GM18508 (cell line): ENCODE results near the gene DMKN.

Experiments used
- ATAC-seq: cut with Tn5 transposase; IDR thresholded peaks from one replicate; pipeline ENCODE4 v1.9.1; 2021; ENCODE audit warnings: moderate number of reproducible peaks; ENCODE audit not compliant: insufficient read depth, unreplicated experiment

The DMKN gene

GRCh38 chr19:35528218-35529038 is 15.0 kb upstream of the DMKN start, which contains the start of gene SBSN:
TSS of gene SBSN (minus strand) at chr19:35528311. CDS start at chr19:35528281, 30 bp downstream.
- ATAC-seq = no peak

GRCh38 chr19:35525873-35526272 is 12.4 kb upstream of the DMKN start:
- no peak for ATAC-seq

- ATAC-seq = no peak
These were observed 10.9 kb upstream of the DMKN start for GRCh38 chr19:35524181-35524837.

GRCh38 chr19:35522745-35523327 is 9.4 kb upstream of the DMKN start:
- no peak for ATAC-seq

- no peak for ATAC-seq
These were observed 7.8 kb upstream of the DMKN start for GRCh38 chr19:35521124-35521743.

DNA sequence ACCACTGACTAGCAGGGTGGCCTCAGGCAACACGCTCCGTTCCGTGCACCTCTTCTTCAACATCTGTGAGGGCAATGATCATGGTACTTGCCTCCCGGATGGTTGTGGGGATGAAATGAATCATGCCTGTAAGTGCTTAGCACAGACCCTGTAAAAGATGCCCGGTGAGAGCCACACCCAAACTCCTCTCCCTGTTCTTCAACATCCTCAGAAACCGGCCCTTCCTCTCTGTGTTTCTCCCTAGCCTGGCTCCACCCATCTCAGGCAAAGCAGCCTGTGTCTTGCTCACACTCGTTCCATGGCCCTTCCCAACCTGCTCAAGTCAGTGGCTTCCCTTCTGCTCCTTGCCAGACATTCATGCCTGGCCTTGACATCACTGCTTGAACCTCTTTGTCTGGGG is 5.8 kb upstream of the DMKN start:
- ATAC-seq = no peak

DNA sequence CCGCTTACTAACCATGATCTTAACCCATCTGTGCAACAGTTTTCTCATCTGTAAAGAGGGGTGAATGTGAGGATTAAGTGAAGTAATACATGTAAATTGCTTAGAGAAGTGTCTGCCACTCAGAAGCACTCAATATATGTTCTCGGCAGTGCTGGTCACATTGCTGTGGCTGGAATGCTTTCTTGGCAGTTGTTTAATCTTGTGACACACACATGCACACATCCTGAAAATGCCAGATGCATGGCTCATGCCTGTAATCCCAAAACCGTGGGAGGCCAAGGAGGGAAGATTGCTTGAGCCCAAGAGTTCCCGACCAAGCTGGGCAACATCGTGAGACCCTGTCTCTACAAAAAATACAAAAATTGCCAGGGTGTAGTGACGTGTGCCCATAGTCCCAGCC is 4.9 kb upstream of the DMKN start:
- no peak for ATAC-seq

DNA sequence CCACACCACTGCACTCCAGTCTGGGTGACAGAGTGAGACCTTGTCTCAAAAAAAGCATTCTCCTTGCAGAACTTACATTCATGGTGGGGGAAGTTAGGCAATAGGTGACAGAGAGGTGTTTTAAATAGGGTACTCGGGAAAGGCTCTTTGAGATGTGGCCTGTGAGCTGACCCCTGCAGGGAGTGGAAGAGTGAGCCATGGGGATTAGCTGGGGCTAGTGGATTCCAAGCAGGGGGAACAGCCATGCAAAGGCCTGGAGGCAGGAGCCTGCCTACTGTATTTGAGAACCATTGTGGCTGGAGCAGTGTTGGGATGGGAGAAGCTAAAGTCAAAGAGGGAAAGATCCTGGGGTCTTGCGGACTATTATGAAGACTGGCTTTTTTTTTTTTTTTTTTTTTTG is 3.9 kb upstream of the DMKN start:
- no peak for ATAC-seq

DNA sequence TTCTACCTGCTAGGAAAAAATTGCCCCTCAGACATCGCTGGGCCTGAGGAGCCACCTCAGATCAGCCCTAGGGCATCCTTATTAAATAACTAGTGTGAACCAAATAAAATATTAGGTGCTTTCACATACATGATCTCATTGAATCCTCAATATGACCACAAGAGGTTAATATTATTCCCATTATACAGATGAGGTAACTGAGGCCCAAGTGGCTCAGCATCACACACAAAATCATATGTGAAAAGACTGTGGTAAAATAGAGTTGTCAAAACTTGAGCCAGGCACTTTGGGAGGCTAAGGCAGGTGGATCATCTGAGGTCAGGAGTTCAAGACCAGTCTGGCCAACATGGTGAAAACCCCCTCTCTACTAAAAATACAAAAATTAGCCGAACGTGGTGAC is 2.9 kb upstream of the DMKN start:
- no peak for ATAC-seq

DNA sequence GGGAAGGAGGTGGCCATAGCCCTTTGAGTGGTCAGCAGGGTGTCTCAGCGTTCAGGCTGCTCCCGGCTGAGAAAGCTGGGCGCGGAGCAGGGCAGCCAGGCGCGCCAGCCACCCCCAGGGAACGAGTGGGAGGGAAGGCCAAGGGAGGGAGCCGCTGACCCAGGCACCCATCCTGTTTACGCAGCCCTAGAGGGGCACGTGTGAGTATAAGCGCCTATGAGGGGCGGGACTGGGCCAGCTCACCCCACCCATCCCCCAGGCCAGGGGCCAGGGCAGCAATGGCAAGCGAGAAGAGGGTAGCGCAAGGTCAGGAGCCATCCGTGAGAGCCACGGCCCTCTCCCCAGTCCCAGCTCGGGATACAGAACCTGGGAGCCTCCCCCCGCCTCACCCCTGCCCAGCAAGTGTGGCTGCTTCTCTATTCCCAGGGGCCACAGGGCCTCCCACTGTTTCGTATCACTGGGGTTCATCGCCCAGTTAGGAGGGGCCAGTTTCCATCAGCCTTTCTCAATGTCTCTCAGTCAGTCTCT is 897 bp upstream of the DMKN start:
- ATAC-seq = no peak

DNA sequence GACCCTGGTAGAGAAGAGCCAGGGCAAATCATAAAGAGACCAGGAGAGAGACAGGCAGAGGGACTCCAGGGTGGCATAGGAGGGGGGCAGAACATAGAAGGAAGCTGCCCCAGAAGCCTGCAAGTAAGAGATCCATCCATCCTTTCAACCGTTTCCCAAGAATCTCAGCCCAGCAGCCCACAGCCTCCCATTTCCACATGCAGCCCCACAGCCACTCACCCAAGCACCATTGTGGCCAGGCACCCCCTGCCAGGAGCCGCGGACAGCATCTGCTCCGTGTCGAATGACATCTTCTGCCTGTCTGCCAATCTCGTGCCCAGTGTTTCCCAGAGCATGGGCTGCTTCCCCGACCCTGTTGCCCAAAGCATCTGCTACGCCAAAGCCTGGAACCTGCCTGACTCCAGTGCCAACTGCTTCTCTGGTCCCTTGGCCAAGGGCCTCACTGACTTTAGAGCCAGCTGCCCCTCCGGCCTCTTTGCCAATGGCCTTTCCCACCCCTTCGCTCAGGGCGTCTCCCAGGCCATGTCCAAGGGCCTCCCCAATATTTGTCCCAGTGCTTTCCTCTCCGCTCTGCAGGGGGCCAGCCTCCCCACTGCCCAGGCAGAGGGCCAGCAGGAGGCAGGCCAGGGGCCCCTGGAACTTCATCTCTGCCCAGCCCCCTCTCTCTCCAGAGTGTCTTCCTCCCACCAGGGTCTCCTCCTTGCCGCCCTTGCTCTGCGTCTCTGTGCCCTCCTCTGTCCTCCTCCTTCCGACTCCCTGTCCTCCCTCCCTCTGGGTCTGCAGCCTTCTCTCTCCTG is 420 bp downstream of the DMKN start:
- ATAC-seq = no peak

DNA sequence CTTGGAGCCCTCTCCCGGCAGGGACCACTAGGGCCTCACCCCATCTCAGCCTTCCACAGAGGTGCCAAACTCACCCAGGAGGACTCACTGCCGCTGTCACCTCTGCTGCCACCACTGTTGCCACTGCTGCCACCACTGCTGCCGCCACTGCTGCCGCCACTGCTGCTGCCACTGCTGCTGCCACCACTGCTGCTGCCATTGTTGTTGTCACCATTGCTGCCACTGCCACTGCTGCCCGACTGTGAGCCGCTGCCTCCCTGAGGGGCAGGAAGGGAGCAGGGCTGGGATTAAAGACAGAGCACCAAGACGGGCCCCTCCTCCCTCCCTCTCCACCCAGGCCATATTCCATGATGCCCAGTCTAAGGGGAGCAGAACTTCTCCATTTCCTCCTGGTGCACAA is 2.1 kb downstream of the DMKN start:
- ATAC-seq = no peak

DNA sequence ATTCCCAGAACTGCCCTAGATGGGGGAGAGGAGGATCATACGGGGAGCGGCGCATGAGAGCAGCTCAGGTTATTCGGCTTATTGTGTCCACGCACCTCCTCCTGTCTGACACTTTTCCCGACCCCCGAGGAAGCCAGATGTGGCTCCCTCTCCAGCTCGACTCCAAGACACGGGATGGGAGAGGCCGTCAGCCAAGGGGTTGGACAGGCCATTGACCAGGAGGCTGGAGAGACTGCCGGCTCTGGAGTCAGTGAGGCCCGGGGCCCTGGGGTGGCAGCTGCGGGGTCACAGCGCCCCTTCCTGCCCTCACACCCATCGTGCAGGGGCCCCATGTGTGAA is 2.9 kb downstream of the DMKN start:
- no peak for ATAC-seq

DNA sequence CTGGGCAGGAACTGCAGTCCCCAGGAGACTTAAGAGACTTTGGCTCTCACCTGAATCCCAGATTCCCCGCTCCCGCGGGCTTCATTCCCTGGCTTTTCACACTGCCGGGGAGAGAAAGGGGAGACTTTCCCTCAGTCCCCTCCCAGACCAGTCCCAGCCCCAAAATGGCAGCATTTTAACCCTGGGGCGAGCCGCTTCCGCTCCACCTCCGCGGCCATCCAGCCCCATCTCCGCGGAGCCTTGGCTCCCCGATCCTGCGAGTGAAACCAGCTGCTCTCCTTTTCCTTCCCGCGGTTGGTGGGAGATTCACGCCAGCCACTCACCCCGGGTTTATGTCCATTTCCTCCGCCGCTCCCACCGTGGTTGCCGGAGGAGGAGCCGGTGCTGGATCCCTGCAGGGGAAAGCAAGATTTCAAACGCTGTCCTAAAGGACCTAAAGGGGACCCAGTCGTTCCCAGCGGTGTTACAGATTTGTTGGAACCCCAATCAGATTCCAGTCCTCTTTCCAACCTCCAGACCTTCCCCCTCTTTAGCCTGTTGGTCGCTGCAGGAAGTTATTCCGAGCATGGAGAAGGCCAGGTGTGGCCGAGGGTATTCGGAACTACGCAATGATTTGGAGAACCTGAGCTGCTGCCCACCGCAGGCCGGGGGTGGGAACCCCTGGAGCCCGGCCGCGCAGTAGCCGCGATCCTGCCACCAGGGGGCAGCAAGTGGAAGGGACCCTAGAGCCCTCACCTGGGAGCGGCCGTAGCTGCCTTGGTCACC is 3.4 kb downstream of the DMKN start:
- ATAC-seq = no peak

GRCh38 chr19:35509018-35509652 is 4.3 kb downstream of the DMKN start:
- no peak for ATAC-seq

DNA sequence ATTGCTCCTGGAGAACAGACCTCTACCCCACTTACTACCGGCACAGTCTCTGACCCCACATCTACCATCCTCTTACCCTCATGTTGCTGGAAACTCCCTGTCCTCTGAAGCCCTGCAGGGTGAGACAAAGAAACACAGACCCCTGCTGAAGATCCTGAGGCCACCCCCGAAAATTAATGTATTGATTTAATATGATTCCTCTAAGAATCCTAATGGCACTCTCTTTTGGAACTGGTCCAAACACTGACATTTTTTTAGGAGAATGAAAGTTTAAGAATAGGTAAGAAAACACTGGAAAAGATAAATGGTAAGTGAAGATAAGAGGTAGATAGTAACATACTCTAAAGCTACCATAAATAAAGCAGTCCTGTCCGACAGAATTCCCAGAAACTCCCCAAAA is 5.3 kb downstream of the DMKN start:
- no peak for ATAC-seq

DNA sequence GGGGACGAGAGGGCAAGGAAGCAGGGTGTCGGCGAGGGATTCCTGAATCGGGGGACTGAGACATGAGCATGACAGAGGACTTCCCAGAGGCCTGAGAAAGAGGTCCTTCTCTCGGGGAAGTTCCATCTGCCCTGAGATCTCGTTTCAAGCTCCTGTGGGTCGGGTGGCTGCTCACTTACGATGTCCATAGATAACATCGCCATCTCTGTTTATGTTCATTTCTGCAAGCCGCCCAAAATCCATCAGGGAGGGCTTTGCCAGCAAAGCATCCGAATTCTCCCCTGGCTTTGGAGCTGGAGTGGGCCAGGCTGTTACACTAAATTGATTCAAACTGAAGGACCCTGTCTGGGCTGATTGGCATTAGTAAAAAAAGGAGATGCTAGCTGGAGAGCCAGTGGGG is 5.9 kb downstream of the DMKN start:
- ATAC-seq = no peak

- ATAC-seq = no peak
These were observed 7.4 kb downstream of the DMKN start for GRCh38 chr19:35506011-35506410.

DNA sequence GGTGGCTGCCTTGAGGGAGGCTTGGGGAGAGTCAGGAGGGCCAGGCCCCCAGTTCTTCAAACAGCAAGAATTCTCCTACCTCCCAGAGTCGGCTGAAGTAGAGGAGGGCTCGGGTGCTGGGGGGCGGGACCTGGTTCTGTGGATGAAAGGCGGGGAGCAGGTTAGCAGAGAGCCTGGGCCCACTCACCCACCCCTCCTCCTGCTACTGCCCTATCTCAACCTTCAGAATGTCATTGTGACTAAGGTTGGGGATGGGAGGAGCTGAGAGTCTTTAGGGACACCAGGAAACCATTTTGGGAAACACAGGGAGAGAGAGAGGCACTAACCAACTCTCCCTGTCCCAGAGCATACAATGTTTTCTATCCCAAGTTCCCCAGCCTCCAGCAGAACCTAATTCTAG is 10.7 kb downstream of the DMKN start:
- ATAC-seq = no peak
